SK-N-SH (cell line): Measurements from ENCODE around the gene SNX33. TPM values are rescaled to one million over a fixed set of nuclear protein-coding genes. Genes with fewer than 3 reads are reported as not detected.
A peak's percentile ranks its signal among the peaks of the same experiment; 100 is the strongest.

Experiments used
- CTCF ChIA-PET: fragments of 300-600, 350-600 bp; formaldehyde crosslinking; extraction: SDS; loops from one replicate; lab custom pipeline; 2021; lab: Yijun Ruan, JAX
- POLR2A ChIA-PET: fragments of 350-600 bp; sonication (Branson Sonifier 250); formaldehyde crosslinking; extraction: SDS; loops from one replicate; lab custom pipeline; 2020; ENCODE audit warnings: antibody characterized with exemption, inconsistent platforms; lab: Yijun Ruan, JAX
- DNase-seq: peaks from one replicate; pipeline ENCODE4 v3.0.0; 2012
- H2AFZ ChIP-seq: fragments of 200-600 bp; sonication (generic); 2 replicates; pipeline ENCODE4 v1.8.1; 2016; ENCODE audit warnings: antibody characterized with exemption, mild to moderate bottlenecking, low read depth
- H3F3A ChIP-seq: fragments of 200-600 bp; sonication (generic); replicated peaks from 2 replicates; pipeline ENCODE3; 2016; ENCODE audit warnings: antibody characterized with exemption, mild to moderate bottlenecking; ENCODE audit not compliant: insufficient read depth
- H3K27ac ChIP-seq, 2 experiments: fragments of 200-500 bp in 1 of 2; fragments of 200-600 bp in 1 of 2; sonication (Bioruptor generic) in 1 of 2; sonication (generic), shearing (Covaris generic) in 1 of 2; 2 replicates each; pipeline versions ENCODE4 v1.5.1 to v1.6.1; 2014 to 2016; ENCODE audit warnings: low read depth in 2 of 2, inconsistent platforms in 1 of 2, low read length in 1 of 2, mild to moderate bottlenecking in 1 of 2, mixed read lengths in 1 of 2
- H3K27me3 ChIP-seq: fragments of 200-600 bp; sonication (generic), shearing (Covaris generic); 2 replicates; pipeline ENCODE4 v1.6.1; 2016; ENCODE audit warnings: mixed run types; ENCODE audit not compliant: insufficient read depth
- H3K36me3 ChIP-seq, 2 experiments: fragments of 200-500 bp in 1 of 2; fragments of 200-600 bp in 1 of 2; sonication (Bioruptor generic) in 1 of 2; sonication (generic) in 1 of 2; replicated peaks in 1 of 2; 2 replicates each; pipeline versions ENCODE3 to v1.5.1; 2014 to 2016; ENCODE audit warnings: low read length in 1 of 2, mild to moderate bottlenecking in 1 of 2; ENCODE audit not compliant: insufficient read depth in 2 of 2, control insufficient read depth in 1 of 2
- H3K4me1 ChIP-seq, 2 experiments: fragments of 200-500 bp in 1 of 2; fragments of 200-600 bp in 1 of 2; sonication (Bioruptor generic) in 1 of 2; sonication (generic), shearing (Covaris generic) in 1 of 2; 2 replicates each; pipeline versions ENCODE4 v1.5.1 to v1.6.1; 2014 to 2016; ENCODE audit warnings: low read depth in 1 of 2, low read length in 1 of 2, mixed run types in 1 of 2; ENCODE audit not compliant: insufficient read depth in 2 of 2, control insufficient read depth in 1 of 2
- H3K4me2 ChIP-seq: fragments of 200-600 bp; sonication (generic), shearing (Covaris generic); 2 replicates; pipeline ENCODE4 v1.6.1; 2017; ENCODE audit warnings: mixed run types
- H3K4me3 ChIP-seq, 2 experiments: fragments of 200-500 bp in 1 of 2; fragments of 200-600 bp in 1 of 2; sonication (Bioruptor generic) in 1 of 2; sonication (generic), shearing (Covaris generic) in 1 of 2; 2 replicates each; pipeline versions ENCODE4 v1.5.1 to v1.8.1; 2014 to 2016; ENCODE audit warnings: low read depth in 2 of 2, inconsistent platforms in 1 of 2, low read length in 1 of 2, mild to moderate bottlenecking in 1 of 2, mixed read lengths in 1 of 2, moderate library complexity in 1 of 2
- H3K79me2 ChIP-seq: fragments of 200-600 bp; sonication (generic); 2 replicates; pipeline ENCODE4 v1.8.1; 2017; ENCODE audit warnings: mild to moderate bottlenecking; ENCODE audit not compliant: insufficient read depth
- H3K9ac ChIP-seq: fragments of 200-600 bp; sonication (generic); 2 replicates; pipeline ENCODE4 v1.6.1; 2017; ENCODE audit warnings: mixed run types
- H3K9me2 ChIP-seq: fragments of 200-600 bp; sonication (generic); 2 replicates; pipeline ENCODE4 v1.6.1; 2017; ENCODE audit warnings: mixed run types
- H3K9me3 ChIP-seq: fragments of 200-600 bp; sonication (generic); 2 replicates; pipeline ENCODE4 v1.6.1; 2017; ENCODE audit warnings: mixed run types, mild to moderate bottlenecking, moderate library complexity
- H4K20me1 ChIP-seq: fragments of 200-600 bp; sonication (generic); 2 replicates; pipeline ENCODE4 v1.6.1; 2017; ENCODE audit warnings: mild to moderate bottlenecking, mixed run types; ENCODE audit not compliant: insufficient read depth
- ELF1 ChIP-seq: IDR thresholded peaks from 2 replicates; pipeline ENCODE4 v1.4.0; 2012
- FOXJ3 ChIP-seq: sonication (generic); formaldehyde crosslinking; IDR thresholded peaks from 2 replicates; pipeline ENCODE4 v1.5.1; 2020; ENCODE audit warnings: mild to moderate bottlenecking, missing genetic modification reagents
- GABPA ChIP-seq: IDR thresholded peaks from 2 replicates; pipeline ENCODE4 v1.4.0; 2012; ENCODE audit warnings: low read depth, mild to moderate bottlenecking
- GATA2 ChIP-seq: sonication (generic); formaldehyde crosslinking; IDR thresholded peaks from 2 replicates; pipeline ENCODE4 v1.5.0; 2020; ENCODE audit warnings: mild to moderate bottlenecking, missing genetic modification reagents
- JUND ChIP-seq: IDR thresholded peaks from 2 replicates; pipeline ENCODE4 v1.4.0; 2012
- MEF2A ChIP-seq: IDR thresholded peaks from 2 replicates; pipeline ENCODE4 v1.4.0; 2012; ENCODE audit warnings: low read depth, borderline replicate concordance
- MXI1 ChIP-seq: IDR thresholded peaks from 2 replicates; pipeline ENCODE4 v1.6.1; 2012; ENCODE audit warnings: mild to moderate bottlenecking, low read depth, low read length, improper control_type of control experiment
- RAD21 ChIP-seq: IDR thresholded peaks from 2 replicates; pipeline ENCODE4 v1.6.1; 2012; ENCODE audit warnings: mild to moderate bottlenecking, low read length
- RFX5 ChIP-seq: IDR thresholded peaks from 2 replicates; pipeline ENCODE4 v1.6.1; 2012; ENCODE audit warnings: mild to moderate bottlenecking, improper control_type of control experiment, low read length
- RXRA ChIP-seq: IDR thresholded peaks from 2 replicates; pipeline ENCODE4 v1.4.0; 2012; ENCODE audit warnings: low read depth, mild to moderate bottlenecking, borderline replicate concordance
- SMC3 ChIP-seq: IDR thresholded peaks from 2 replicates; pipeline ENCODE4 v1.6.1; 2012; ENCODE audit warnings: low read depth, low read length, improper control_type of control experiment
- TEAD4 ChIP-seq: IDR thresholded peaks from 2 replicates; pipeline ENCODE4 v1.4.0; 2012; ENCODE audit warnings: mild to moderate bottlenecking, borderline replicate concordance; ENCODE audit not compliant: insufficient read depth
- WGBS: methylation state at CpG from one replicate; pipeline ENCODE4 v1.1.6; 2017; ENCODE audit warnings: low lambda C conversion rate; 5-methylcytosine and 5-hydroxymethylcytosine counted together
- polyA plus RNA-seq, 3 experiments: library from polyadenylated mRNA; depleted of rRNA; stranded (reverse); fragments of >200 nt; gene quantifications; 2 replicates each; pipeline ENCODE4 v1.2.3, GENCODE V29; 2012
- TF ChIP-seq, protein P1 (sequence below): IDR thresholded peaks from 2 replicates; pipeline ENCODE4 v1.6.1; 2012; ENCODE audit warnings: mild to moderate bottlenecking, low read depth, low read length, moderate library complexity

The SNX33 gene
- polyA plus RNA-seq, 1 of the 3 experiments (the other 2 are of a cell fraction) = 7.7 TPM

DNA sequence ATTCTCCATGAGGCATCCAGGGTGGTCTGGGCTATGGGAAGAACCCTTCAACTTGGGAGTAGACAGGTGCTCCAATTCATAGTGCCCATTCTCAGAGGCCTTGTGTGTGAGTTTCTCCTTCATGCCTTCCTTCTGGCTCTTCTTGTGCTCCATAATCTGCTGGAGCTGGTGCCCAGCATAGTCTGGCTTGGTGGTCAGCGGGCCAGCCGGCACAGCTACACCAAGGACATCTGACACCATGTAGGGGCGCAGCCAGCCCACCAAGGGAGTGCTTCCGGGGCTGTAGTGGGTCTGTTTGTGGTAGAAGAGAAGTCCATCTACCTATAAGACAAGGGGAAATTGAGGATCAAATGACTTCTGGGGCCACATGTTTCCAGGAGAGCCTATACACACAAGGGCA lies 49.4 kb upstream of the SNX33 start:
- Histone ChIP-seq H3K9me3 (no peaks in the 10 kb centered on the region), H3K79me2 (0 out of 2 replicates have a peak, but pooled peaks cover 3% of the 10 kb centered on the region), H3K9ac (no peak overlapping the region), H3K9me2 (no peaks in the 10 kb centered on the region), H3K4me2 (no peak overlapping the region), H3F3A (no peaks in the 10 kb centered on the region), H3K36me3 (peaks cover 37% of the 10 kb centered on the region in 2 experiments), H3K27ac (no peak overlapping the region), H4K20me1 (no peaks in the 10 kb centered on the region), H3K27me3 (no peaks in the 10 kb centered on the region), H3K4me3 (no peak overlapping the region), H3K4me1 (no peaks in the 10 kb centered on the region), H2AFZ (no peak overlapping the region)
- CTCF ChIA-PET = interaction anchor here (1.1 to 3.2 kb wide), 4 partner anchors 10 to 42 kb away, joined by 4 to 11 read pairs (median 6); partner anchors contain the start of genes IMP3 and PTPN9
- 95% methylated on average over 4 of the region's 4 CpGs for WGBS
- TF ChIP-seq GABPA (no peak), GATA2 (no peak), ELF1 (no peak), RFX5 (no peak), TEAD4 (no peak)
- TF ChIP-seq, protein P1, sequence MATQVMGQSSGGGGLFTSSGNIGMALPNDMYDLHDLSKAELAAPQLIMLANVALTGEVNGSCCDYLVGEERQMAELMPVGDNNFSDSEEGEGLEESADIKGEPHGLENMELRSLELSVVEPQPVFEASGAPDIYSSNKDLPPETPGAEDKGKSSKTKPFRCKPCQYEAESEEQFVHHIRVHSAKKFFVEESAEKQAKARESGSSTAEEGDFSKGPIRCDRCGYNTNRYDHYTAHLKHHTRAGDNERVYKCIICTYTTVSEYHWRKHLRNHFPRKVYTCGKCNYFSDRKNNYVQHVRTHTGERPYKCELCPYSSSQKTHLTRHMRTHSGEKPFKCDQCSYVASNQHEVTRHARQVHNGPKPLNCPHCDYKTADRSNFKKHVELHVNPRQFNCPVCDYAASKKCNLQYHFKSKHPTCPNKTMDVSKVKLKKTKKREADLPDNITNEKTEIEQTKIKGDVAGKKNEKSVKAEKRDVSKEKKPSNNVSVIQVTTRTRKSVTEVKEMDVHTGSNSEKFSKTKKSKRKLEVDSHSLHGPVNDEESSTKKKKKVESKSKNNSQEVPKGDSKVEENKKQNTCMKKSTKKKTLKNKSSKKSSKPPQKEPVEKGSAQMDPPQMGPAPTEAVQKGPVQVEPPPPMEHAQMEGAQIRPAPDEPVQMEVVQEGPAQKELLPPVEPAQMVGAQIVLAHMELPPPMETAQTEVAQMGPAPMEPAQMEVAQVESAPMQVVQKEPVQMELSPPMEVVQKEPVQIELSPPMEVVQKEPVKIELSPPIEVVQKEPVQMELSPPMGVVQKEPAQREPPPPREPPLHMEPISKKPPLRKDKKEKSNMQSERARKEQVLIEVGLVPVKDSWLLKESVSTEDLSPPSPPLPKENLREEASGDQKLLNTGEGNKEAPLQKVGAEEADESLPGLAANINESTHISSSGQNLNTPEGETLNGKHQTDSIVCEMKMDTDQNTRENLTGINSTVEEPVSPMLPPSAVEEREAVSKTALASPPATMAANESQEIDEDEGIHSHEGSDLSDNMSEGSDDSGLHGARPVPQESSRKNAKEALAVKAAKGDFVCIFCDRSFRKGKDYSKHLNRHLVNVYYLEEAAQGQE = no peak
- DNase-seq = no peak
- POLR2A ChIA-PET = no interaction called here

DNA sequence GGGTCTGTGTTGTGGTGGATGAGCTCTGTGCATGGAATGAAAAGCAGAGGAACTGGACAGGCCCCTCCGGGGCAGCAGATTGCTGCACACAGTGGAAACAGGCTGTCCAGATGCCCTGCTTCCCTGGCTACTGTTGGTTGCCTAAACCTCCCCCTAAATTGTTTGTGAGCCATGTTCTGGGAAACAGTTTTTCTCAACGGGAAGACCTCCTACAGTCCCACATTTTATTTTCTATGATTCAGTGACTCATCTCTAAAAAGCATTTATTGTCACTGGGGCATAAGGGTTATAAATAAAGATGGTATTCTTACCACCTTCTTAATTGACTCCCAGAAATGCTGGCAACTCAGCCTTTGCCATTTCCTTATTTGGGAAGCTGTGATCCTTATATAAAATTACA lies 48.3 kb upstream of the SNX33 start:
- H3K4me3 ChIP-seq = no peak overlapping the region
- ChIA-PET POLR2A (no interaction called here), CTCF (interaction anchor here (0.6 to 1.0 kb wide), 2 partner anchors 19 to 91 kb away, joined by 3 read pairs; no protein-coding TSS in a partner anchor)
- H3K9me3 ChIP-seq = no peaks in the 10 kb centered on the region
- no peak overlapping the region for H3K9ac ChIP-seq
- WGBS = 45% methylated on average over 2 of the region's 2 CpGs
- TF ChIP-seq MXI1 = no peak
- TF ChIP-seq FOXJ3 = no peak
- TF ChIP-seq RXRA = no peak
- no peak for TF ChIP-seq RAD21
- no peak for TF ChIP-seq ELF1
- no peak for TF ChIP-seq SMC3
- no peak for TF ChIP-seq JUND
- no peak for TF ChIP-seq MEF2A
- peak overlapping the region in 1 of 2 experiments; percentile 14; a peak in 1 of 4 replicates for H3K27ac ChIP-seq
- H3K36me3 ChIP-seq = peaks cover 34 to 41% of the 10 kb centered on the region in 2 experiments
- DNase-seq = no peak
- H3K4me1 ChIP-seq = no peaks in the 10 kb centered on the region
- H3K79me2 ChIP-seq = 0 out of 2 replicates have a peak, but pooled peaks cover 3% of the 10 kb centered on the region
- H4K20me1 ChIP-seq = no peaks in the 10 kb centered on the region
- H3K9me2 ChIP-seq = no peaks in the 10 kb centered on the region
- H3F3A ChIP-seq = no peaks in the 10 kb centered on the region
- H3K4me2 ChIP-seq = no peak overlapping the region
- H2AFZ ChIP-seq = no peak overlapping the region
- no peaks in the 10 kb centered on the region for H3K27me3 ChIP-seq
